CD4-positive, alpha-beta T cell treated with Interleukin-21 for 1 hour (primary cell): ENCODE data around the gene CDH23.
"Not testable (repeated sequence)": the region's sequence is repeated elsewhere in the genome, so short reads cannot be mapped to it uniquely, and the experiment has no call there.

Experiments
- DNase-seq: peaks from one replicate; pipeline ENCODE4 v3.0.0-alpha.2; 2020

CDH23 gene

GRCh38 chr10:71396711-71397295 is at the start of gene CDH23:
TSS of gene CDH23 (plus strand) at chr10:71396920. CDS start at chr10:71439832, 42,912 bp downstream.
- no peak for DNase-seq

- no peak for DNase-seq
Observed at GRCh38 chr10:71347587-71348395, 48.9 kb upstream of the CDH23 start.

GRCh38 chr10:71348850-71349249 is 47.9 kb upstream of the CDH23 start:
- no peak for DNase-seq

- DNase-seq, result no peak
Observed at GRCh38 chr10:71349406-71349805, 47.3 kb upstream of the CDH23 start.

GRCh38 chr10:71351087-71351486 is 45.6 kb upstream of the CDH23 start:
- no peak for DNase-seq

GRCh38 chr10:71351628-71352319 is 44.9 kb upstream of the CDH23 start:
- DNase-seq, result no peak

- no peak for DNase-seq
Observed at GRCh38 chr10:71353639-71354038, 43.1 kb upstream of the CDH23 start.

- no peak for DNase-seq
Observed at GRCh38 chr10:71354776-71355175, 41.9 kb upstream of the CDH23 start.

- no peak for DNase-seq
Observed at GRCh38 chr10:71355886-71356285, 40.8 kb upstream of the CDH23 start.

GRCh38 chr10:71357792-71358265 is 38.9 kb upstream of the CDH23 start:
- no peak for DNase-seq

GRCh38 chr10:71358277-71358676 is 38.4 kb upstream of the CDH23 start:
- DNase-seq, result no peak

- DNase-seq, result not testable (repeated sequence)
Observed at GRCh38 chr10:71358906-71359305, 37.8 kb upstream of the CDH23 start.

- DNase-seq, result no peak
Observed at GRCh38 chr10:71359364-71360046, 37.2 kb upstream of the CDH23 start.

GRCh38 chr10:71360735-71361134 is 36.0 kb upstream of the CDH23 start:
- DNase-seq, result no peak

GRCh38 chr10:71361581-71361980 is 35.1 kb upstream of the CDH23 start:
- no peak for DNase-seq

- no peak for DNase-seq
Observed at GRCh38 chr10:71362141-71362540, 34.6 kb upstream of the CDH23 start.

GRCh38 chr10:71363936-71364335 is 32.8 kb upstream of the CDH23 start:
- no peak for DNase-seq

- no peak for DNase-seq
Observed at GRCh38 chr10:71365366-71365765, 31.4 kb upstream of the CDH23 start.

- DNase-seq, result no peak
Observed at GRCh38 chr10:71366690-71367089, 30.0 kb upstream of the CDH23 start.

GRCh38 chr10:71367271-71367670 is 29.4 kb upstream of the CDH23 start:
- no peak for DNase-seq

- DNase-seq, result no peak
Observed at GRCh38 chr10:71368176-71368575, 28.5 kb upstream of the CDH23 start.

- no peak for DNase-seq
Observed at GRCh38 chr10:71368643-71369042, 28.1 kb upstream of the CDH23 start.

- no peak for DNase-seq
Observed at GRCh38 chr10:71369602-71370001, 27.1 kb upstream of the CDH23 start.
